HG03108 (cell line): ENCODE data around the gene MORC1.
"Not testable (repeated sequence)": the region's sequence is repeated elsewhere in the genome, so short reads cannot be mapped to it uniquely, and the experiment has no call there.

Source experiments
- ATAC-seq: cut with Tn5 transposase; IDR thresholded peaks from one replicate; pipeline ENCODE4 v1.9.1; 2021; ENCODE audit warnings: moderate library complexity; ENCODE audit not compliant: unreplicated experiment

The MORC1 gene

DNA sequence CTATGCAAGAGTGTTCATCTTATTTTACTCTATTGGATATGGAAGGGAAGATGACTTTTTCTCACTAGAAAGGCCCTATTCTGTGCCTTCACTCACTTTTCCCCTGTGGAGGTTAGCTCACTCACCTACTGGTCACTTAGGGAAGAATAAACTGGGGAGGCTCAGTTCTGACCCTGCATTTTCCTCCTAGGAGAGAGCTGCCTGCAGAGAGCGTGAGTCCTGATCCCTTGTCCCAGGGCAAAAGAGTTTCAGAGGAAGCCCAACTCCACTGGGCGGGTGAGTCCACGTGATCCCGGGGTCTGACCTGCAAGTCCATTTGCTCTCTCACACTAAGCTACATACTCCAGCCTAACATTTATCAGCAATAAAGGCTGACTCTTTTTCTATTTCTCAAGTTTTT, 8.4 kb downstream of the MORC1 start:
- no peak for ATAC-seq

DNA sequence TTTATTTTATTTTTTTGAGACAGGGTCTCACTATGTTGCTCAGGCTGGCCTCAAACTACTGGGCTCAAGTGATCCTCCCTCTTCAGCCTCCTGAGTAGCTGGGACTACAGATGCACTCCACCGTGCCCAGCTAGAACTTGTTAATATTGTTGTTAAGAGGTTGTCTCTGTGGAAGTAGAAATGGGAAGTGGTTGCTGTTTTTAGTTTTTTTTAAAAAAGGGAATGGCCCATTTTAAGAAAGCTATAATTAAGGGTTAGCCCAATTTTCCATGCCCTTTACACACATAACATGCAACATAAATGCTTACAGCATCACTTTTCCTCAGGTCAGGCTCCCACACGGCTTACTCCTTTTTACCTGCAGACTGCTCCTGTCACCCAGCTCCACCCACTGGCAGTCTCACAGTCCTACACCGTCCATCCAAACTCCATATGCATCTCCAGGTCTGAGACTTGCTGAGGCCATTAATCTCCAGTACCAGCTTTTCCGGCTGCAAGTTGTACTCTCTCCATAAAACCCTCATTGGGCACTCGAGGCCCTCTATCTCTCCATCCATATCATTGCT, 19.8 kb downstream of the MORC1 start:
- no peak for ATAC-seq

DNA sequence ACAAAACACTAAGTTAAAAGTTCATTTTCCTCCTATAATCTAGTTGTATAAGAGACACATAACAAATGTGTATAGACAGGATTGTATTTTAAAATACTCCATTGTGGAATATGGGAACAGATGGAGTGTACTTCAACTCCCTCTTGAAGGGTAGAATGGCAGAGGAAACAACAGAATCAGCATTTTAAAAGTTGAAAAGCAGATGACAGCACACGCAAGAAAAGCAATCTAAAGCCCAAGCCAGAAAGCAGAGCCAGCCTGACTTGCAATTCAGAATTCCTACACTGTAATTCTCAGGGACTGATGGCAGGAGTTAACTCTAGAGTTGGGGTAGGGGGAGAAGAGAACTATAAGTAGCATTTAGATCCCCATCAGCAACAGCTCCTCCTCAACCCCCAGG, 22.8 kb downstream of the MORC1 start:
- no peak for ATAC-seq

DNA sequence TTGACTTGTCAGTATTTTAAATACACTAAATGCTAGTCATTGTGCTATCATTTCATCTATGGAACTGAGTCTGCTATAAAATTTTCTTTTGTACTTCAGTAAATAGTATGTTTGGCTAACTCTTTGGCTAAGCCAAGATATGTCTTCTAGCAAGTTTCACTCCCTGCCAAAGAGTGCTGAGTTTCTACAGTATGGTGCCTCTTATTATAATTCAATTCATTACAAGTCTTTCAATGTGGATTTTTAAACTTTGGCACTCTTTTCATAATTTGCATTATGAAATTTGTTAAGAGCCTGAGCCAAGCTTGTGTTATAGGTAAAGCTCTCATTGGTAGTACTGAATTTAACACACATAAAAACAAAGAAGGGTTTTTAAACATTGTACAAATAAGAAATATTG, 24.4 kb downstream of the MORC1 start:
- ATAC-seq = no peak

DNA sequence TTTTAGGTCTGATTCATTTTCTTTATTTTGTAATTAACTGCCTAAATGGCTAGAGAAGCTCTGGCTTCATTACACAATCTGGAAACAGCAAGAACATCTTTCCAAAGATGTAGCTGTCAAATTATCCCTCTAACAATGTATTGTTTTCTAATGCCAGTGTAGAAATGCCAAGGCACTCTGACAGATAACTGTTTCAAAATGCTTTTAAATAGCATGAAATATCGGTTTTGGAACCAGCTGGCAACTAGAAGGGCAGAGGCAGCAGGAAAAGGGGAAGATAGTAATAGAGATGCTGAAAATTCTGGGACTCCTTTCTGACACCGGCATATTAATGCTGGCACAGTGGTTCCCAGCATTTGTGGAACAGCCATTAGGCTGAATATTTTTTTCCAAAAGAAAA, 26.1 kb downstream of the MORC1 start:
- ATAC-seq = no peak

DNA sequence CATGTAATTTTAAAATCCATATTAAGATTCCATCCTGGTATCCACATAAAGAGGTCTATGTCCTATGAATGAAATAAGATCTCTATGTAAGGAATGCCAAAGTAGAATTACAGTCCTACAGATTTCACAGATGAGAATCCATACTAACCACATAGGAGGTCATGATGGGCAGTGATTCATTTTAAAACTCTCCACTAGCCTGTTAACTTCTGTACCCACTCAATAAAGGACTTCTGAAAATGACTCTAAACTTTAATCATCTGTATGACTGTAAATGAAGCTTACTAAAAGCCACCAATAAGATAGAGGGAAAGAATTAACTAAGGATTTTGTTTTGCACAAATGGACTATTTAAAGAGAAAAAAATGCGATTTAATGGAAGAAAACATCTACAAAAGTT, 28.7 kb downstream of the MORC1 start:
- no peak for ATAC-seq

DNA sequence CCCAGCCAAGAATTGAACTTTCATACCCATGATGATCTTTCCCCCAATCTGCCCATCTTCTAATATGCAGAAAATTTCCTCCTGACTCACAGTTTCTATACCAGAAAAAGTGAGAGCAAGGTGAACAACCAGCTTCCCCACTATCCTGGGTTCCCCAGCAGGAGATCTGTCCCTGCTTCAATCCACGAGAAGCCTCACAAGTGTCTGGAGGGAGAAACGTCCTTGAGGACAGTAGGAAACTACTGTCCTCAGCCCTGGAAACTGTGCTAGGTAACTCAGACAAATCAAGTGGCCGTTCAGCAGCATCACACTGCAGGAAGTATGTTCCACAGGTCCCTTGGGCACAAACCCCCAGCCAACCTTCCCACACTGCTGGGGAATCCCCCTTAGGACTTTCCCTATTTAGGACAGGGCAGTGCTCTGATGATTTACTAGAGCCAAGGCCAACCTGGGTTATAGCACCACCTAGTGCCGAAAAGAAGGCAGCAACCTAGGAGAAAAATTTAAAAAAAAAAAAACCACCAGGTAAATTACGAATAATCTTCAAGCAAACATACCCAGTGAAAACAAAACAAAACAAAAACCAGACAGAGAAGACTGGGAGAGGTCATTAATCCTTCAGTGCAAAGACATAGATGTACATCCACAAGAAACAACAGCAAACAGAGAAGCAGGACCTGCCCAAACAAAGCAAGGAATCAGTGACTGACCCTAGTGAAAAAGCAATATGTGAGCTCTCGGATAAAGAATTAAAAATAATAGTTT, 36.0 kb downstream of the MORC1 start:
- ATAC-seq = peak; percentile 99

DNA sequence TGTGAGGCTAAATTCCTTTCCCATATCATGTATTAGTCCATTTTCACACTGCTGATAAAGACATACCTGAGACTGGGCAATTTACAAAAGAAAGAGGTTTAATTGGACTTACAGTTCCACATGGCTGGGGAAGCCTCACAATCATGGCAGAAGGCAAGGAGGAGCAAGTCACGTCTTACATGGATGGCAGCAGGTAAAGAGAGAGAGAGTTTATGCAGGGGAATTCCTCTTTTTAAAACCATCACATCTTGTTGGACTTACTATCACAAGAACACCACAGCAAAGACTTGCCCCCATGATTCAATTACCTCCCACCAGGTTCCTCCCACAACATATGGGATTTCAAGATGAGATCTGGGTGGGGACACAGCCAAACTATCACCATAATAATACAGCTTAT, 37.8 kb downstream of the MORC1 start:
- ATAC-seq = not testable (repeated sequence)

DNA sequence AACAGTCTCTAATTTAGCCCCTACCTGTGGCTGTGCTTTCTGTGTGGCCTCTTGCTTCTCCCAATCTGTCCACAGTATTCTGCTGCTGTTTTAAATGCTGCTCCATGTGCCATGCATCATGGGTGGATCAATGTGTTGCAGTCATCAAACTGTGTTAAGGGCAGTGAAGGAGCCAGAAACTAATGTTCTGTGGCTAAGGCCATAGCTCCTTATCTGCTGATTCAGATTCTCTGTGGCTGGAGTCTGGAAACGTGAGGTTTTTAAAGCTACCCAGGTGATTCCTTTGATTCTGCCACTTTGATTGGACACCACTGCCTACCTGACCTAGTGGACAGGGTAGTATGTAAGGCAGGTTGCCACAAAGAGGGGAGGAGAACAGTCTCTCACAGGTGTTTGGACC, 44.8 kb downstream of the MORC1 start:
- ATAC-seq = no peak

DNA sequence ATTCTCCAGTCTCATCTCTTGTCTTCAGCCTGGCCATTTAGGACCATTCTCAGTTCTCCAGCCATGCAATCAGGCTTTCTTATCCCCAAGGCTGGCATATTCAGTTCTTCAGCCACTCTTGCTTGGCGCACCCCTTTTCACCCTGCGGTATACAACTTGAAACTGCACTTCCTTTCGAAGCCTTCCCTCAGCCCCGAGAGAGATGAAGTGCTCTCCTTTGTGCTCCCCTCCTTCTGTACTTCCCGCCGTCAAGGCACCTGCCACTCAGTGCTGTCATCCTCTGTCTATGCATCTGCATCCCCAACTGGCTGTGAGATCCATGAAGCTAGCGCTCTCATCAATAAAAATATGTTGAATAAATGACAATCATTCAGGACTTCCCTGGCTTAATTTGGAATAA, 45.7 kb downstream of the MORC1 start:
- peak; percentile 83 for ATAC-seq

DNA sequence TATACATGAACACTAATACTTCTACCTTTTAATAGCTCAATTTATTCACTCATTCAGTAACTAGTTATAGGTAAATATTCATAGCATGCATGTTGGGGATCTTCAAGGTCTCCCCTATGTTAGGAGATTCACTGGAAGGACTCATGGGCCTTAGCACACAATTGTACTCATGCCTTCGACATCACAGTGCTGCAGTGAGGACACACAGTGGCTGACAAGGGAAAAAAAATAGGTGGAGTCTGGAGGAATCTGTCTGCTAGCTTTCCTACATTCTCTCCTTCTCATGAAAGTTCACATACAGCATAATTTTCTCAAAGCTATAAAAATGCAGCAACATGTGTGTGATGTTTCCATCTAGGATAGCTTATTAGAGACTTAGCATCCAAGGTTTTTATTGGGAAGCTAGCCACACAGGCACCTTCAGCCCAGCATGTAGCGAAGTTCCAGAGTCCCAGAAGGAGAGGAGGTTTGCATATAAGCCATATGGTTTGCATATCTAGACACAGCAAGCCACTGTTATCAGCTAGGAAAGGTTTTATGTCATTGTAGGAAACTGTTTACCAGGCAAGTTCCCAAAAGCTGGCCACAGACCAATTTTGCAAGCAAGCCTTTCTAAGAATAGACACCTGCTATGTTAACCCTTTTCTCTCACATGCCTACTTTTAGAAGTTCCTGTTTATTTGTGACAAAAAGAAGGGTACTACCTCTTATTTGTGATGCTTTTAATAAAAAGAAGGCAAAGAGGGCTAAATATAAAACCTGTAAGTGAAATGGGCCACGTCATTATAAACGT, 46.4 kb downstream of the MORC1 start:
- ATAC-seq = no peak

DNA sequence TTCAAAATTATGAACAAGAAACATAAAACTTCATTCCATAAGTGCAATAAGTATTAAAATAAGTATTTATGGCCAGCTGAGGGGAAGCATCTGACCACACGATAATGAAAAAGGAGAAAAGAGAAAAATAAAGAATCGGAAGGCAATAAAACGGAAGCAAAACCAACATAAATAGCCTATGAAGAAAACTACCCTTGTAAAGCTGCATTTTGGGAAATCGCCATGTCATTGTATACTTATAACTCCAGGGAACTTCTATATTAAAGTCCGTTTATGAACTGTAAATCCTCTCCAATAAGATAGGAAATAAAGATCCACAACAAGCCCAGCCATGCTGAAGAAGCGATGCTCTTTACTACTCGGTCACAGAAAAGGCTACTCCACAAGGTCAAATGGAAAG, 47.7 kb downstream of the MORC1 start:
- ATAC-seq = no peak

DNA sequence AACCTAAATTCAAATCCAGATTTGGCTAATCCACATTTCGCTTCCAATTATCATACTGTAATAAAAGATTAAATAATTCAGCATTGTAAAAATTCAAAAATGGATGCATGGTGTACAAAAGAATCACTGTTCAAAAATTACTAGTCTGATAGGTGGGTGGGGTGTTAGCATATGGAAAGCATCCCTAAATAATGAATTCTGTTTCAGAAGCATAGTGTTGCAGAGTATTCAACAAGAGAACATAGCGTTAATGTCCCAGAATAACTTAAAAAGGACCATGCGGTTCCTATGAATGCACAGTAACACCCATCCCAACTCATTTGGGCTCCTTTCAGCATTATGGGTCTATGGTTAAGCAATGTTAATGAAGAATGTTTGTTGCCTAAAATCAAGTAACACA, 51.1 kb downstream of the MORC1 start:
- no peak for ATAC-seq

DNA sequence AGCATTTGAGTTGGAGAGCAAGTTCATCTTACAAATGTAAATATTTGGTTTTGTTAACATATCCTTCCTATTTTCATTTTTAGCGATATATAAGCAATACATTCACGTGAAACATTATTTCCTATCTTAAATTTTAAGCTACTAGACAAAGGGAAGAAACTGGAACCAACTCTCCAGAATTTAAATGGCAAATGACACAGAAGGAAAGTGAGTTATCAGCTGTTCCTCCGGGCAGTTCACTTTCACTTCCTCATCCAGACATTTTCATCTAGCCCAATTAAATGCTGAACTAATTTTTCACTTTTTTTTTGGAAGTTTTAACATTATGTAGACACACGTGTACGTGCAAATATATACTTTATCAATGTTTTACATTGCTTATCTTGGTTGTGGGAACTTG, 58.7 kb downstream of the MORC1 start:
- no peak for ATAC-seq

DNA sequence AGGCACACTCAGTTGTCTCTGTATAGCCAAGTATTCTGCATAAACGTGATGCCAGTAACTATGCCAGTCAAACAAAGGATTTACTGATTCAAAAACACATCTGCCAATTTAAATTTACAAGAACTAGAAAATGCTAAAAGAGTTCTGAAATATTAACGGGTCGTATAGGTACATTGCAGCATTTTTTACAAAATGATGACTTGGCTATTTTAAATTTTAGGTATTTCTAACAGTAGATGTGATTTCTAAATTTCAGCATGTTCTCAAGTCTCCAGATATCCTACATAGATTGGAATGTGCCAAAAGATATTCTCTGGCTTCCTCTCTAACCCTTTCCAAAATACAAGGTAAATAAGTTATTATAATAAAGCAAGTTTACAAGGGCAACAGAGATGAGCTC, 60.3 kb downstream of the MORC1 start:
- ATAC-seq = no peak

DNA sequence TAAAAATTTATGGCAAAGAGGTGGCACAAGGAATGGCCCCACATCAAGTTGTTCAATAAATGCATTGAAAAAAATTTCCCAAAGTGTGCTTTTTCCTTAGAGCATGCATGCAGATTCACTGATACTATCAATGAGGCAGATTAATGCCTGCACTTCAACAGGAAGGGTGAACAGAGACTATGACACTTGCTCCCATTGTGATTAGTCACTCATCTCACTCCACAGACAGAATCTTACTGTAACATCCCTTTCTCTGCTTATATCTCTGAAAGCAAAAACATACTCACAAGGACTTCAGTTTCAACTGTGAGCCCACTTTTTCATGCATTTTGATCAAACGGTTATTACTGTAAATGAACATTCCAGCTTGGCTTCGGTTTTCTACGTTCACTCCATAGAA, 60.9 kb downstream of the MORC1 start:
- ATAC-seq = no peak

DNA sequence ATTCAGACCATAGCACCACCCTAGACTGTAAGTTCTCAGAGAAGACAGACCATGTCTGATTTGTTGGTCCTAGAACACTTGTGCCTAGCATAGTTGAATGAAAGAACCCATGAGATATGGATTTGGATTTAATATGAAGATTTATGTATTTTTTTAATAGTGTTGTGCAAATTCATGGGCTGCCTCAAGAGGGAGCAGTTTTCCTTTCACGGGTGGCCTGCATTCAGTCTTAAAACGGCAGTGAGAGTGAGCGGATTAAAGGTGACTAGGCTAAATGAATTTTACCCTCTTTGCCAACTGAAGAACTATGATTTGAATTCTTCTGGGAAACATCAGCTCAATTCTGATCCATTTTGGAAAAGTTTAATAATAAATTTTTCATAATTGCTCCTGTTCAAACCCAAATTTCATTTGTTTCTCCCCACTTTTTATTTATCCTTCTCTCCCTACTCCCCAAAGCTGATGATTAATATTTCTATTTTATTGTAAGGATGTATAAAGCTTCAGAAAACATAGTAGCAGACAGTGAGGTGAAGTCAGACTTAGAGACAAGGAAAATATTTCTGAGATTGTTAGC, 67.3 kb downstream of the MORC1 start:
- ATAC-seq = no peak

DNA sequence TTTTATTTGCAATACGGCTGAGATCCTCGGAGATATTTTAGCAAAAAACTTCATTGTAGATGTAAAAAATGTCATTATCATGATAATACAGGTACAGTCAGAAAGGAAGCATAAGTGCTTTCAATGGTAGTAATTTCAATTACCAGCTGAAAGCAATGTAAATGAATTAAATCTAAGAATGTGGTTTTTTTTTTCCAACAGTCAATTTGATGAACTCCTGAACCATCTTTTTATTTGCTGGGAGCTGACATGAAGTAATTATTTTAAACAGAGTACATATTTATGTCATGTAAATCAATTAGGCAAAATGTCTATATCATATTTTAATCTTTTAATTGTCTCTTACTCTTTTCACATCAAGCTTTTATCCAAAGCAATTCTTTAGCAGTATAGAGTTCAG, 70.6 kb downstream of the MORC1 start:
- no peak for ATAC-seq

DNA sequence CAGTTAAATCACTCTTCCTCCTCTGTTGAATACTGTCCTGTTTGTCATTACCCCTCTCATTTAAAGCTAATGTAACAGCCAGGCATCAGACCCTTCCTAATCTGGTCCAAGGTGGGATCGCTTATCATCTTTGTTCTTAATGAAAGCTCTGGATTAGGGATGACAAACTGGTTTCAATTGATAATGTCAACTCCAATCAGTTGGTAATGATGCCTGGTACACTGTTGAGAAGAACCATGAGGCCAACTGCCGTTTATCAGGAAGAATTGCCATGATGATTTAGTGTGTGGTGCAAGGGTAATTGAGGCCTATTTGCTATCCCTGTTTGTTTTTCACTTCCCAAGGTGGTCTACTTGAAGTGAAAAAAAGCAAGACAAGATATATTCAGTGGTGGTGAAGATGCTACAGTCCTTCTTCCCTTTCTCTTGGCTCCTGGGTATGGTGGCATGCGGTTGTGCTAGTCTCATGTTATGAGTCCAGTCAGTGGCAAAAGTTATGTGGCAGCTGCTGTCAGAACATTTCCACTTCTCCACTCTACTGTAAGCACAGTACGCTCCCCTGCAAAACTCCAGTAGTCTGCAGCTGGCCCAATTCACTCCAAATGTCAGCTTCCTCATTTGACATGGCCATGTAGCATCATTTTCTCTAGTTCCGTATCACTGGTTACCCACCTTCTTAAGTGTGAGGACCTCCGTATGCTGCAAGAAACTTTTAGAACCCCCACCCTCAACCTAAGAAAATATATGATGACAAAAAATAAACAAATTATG, 72.5 kb downstream of the MORC1 start:
- ATAC-seq = no peak

DNA sequence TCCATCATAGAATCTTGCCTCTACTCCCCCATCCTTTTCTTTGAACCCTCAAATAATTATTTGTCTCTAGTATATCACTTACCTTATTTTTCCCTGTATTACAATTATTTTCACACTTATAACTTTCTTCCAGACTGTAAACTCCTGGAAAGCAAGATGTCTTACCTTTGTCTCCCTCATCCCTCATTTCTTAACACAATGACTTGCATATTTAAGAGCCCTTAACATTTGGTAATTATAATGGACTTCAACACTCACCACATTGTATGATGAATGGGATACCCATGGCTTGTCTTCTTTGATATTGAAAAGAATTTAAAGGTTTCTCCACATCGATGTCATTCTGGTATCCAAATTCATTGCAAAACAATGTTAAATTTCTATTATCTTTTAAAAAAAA, 82.9 kb downstream of the MORC1 start:
- no peak for ATAC-seq

DNA sequence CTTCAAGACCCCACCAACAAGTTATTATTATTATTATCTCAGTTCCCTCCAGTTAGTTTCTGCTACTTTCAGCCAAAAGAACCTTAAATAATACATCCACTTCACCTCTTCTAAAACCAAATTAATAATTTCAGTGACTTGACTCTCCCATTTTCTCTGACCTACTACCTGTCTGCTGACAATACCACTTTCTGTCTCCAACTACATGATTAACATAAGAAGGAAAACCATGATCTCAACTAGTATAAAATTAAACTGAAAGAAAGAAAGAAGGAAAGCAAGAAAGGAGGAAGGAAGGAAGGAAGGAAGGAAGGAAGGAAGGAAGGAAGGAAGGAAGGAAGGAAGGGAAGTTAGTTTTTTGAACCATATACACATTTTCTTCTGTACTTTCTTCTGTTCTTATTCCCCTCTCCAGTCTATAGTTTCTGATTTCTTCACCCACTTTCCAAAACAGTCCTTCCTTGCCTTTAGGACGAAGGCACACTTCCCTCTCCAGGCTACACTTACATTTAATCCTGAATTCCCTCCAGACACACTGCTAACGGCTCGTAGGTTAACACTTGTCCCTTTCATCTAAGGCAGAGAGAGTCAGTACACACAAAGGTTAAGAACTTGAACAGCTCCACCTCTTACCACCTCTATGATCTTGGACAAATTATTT, 84.8 kb downstream of the MORC1 start:
- ATAC-seq = no peak
